SU-DHL-6 (cell line): ENCODE measurements around the gene E4F1.

Experiments used
- H2AFZ ChIP-seq: fragments of 200-600 bp; sonication (generic); 2 replicates; pipeline ENCODE4 v1.6.1; 2014; ENCODE audit warnings: low read depth, mild to moderate bottlenecking, moderate library complexity, mixed read lengths, antibody characterized with exemption, low read length; ENCODE audit not compliant: severe bottlenecking
- H3F3A ChIP-seq: fragments of 200-600 bp; shearing (Covaris generic); 2 replicates; pipeline ENCODE4 v1.6.0; 2016; ENCODE audit warnings: antibody characterized with exemption, mild to moderate bottlenecking; ENCODE audit not compliant: insufficient read depth
- H3K27ac ChIP-seq: fragments of 200-600 bp; sonication (generic); 2 replicates; pipeline ENCODE4 v1.5.1; 2016; ENCODE audit warnings: low read depth, mild to moderate bottlenecking, low read length, moderate library complexity, mixed read lengths
- H3K27me3 ChIP-seq: fragments of 200-600 bp; sonication (generic), shearing (Covaris generic); 2 replicates; pipeline ENCODE4 v1.6.0; 2014; ENCODE audit warnings: mild to moderate bottlenecking, low read length
- H3K36me3 ChIP-seq: fragments of 200-600 bp; sonication (generic); 2 replicates; pipeline ENCODE4 v1.6.1; 2014; ENCODE audit warnings: mild to moderate bottlenecking, low read length, mixed read lengths
- H3K4me2 ChIP-seq: fragments of 300-600, 200-600 bp; shearing (Covaris generic), sonication (generic); 2 replicates; pipeline ENCODE4 v1.6.0; 2014; ENCODE audit warnings: low read length, low read depth, mild to moderate bottlenecking; ENCODE audit not compliant: poor library complexity, severe bottlenecking
- H3K4me3 ChIP-seq: fragments of 200-600 bp; sonication (generic); 2 replicates; pipeline ENCODE4 v1.5.1; 2014; ENCODE audit warnings: antibody characterized with exemption, low read length, mild to moderate bottlenecking, mixed read lengths; ENCODE audit not compliant: insufficient read depth, poor library complexity, severe bottlenecking
- H3K79me2 ChIP-seq: fragments of 200-600 bp; sonication (generic); 2 replicates; pipeline ENCODE4 v1.6.1; 2014; ENCODE audit warnings: mild to moderate bottlenecking, low read length, moderate library complexity; ENCODE audit not compliant: insufficient read depth
- H3K9ac ChIP-seq: fragments of 200-600 bp; sonication (generic); 2 replicates; pipeline ENCODE4 v1.7.0; 2014; ENCODE audit warnings: mild to moderate bottlenecking, low read length
- H3K9me2 ChIP-seq: fragments of 200-600 bp; sonication (generic); replicated peaks from 2 replicates; pipeline ENCODE4 v1.6.1; 2014; ENCODE audit warnings: low read length; ENCODE audit not compliant: insufficient read depth
- H3K9me3 ChIP-seq: fragments of 200-600 bp; sonication (generic); 2 replicates; pipeline ENCODE4 v1.6.1; 2014; ENCODE audit warnings: low read length, mixed read lengths; ENCODE audit not compliant: insufficient read depth
- H4K20me1 ChIP-seq: fragments of 200-600 bp; sonication (generic); 2 replicates; pipeline ENCODE4 v1.6.1; 2014; ENCODE audit warnings: low read depth, mild to moderate bottlenecking, antibody characterized with exemption, low read length, moderate library complexity, mixed read lengths
- EZH2phosphoT487 ChIP-seq: fragments of 200-600 bp; sonication (generic), shearing (Covaris generic); conservative IDR thresholded peaks from 2 replicates; pipeline ENCODE4 v1.6.1; 2018; ENCODE audit warnings: mild to moderate bottlenecking, antibody characterized with exemption, low read length, moderate library complexity, mixed read lengths
- TF ChIP-seq, protein P1 (sequence below): fragments of 200-600 bp; sonication (generic); IDR thresholded peaks from one replicate; pipeline ENCODE4 v1.5.1; 2017; ENCODE audit warnings: antibody characterized with exemption, mild to moderate bottlenecking, low read length, moderate library complexity; ENCODE audit not compliant: insufficient read depth, poor library complexity, severe bottlenecking

The E4F1 gene

GRCh38 chr16:2270588-2271470 is 47.4 kb downstream of the E4F1 start:
- Histone ChIP-seq H3K4me2 (no peak overlapping the region), H3K27ac (no peak overlapping the region), H3K27me3 (no peaks in the 10 kb centered on the region), H3K9me3 (no peaks in the 10 kb centered on the region), H4K20me1 (peaks cover 7% of the 10 kb centered on the region), H3K79me2 (peaks cover 28% of the 10 kb centered on the region), H3F3A (no peaks in the 10 kb centered on the region), H3K36me3 (0 out of 2 replicates have a peak, but pooled peaks cover 3% of the 10 kb centered on the region), H3K9me2 (no peaks in the 10 kb centered on the region), H3K9ac (no peak overlapping the region), H3K4me3 (no peak overlapping the region), H2AFZ (no peak overlapping the region)
- no peak for TF ChIP-seq EZH2phosphoT487
- TF ChIP-seq, protein P1, sequence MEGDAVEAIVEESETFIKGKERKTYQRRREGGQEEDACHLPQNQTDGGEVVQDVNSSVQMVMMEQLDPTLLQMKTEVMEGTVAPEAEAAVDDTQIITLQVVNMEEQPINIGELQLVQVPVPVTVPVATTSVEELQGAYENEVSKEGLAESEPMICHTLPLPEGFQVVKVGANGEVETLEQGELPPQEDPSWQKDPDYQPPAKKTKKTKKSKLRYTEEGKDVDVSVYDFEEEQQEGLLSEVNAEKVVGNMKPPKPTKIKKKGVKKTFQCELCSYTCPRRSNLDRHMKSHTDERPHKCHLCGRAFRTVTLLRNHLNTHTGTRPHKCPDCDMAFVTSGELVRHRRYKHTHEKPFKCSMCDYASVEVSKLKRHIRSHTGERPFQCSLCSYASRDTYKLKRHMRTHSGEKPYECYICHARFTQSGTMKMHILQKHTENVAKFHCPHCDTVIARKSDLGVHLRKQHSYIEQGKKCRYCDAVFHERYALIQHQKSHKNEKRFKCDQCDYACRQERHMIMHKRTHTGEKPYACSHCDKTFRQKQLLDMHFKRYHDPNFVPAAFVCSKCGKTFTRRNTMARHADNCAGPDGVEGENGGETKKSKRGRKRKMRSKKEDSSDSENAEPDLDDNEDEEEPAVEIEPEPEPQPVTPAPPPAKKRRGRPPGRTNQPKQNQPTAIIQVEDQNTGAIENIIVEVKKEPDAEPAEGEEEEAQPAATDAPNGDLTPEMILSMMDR: no peak

DNA sequence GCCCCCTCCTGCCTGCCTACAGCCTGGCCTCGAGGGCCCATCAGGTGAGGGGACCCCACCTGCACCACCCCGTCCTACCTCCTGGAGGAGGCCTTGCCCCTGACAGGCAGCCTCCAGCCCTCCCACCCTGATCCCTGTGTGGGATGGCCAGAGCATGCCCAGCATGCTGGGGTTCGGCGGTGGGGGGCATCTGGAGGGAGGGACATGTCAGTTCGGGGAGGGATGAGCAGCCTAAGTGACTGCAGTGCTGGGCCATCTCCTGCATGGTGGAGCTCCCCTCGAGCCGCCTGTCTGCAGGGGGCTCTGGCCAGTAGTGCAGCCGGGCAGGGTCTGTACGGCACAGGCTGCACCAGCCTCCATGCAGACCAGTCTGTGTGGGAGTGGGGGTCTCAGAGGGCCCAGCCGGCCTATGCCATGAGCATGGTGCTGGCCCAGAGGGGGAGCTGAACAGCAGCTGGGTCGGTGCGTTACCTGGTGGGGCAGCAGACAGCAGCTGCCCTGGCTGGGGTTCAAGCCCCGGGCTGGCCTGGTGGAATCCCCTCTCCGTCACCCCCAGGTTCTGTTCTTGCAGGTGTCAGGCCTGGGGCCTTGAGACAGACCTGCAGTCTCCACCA is 48.6 kb downstream of the E4F1 start:
- Histone ChIP-seq H4K20me1 (no peaks in the 10 kb centered on the region; the same call in 1 of the 2 replicates), H3K79me2 (peaks cover 17% of the 10 kb centered on the region), H3K36me3 (no peaks in the 10 kb centered on the region), H3K9me2 (no peaks in the 10 kb centered on the region), H3K27ac (no peak overlapping the region), H3K9me3 (no peaks in the 10 kb centered on the region), H3K9ac (no peak overlapping the region), H3K4me2 (no peak overlapping the region), H3F3A (no peaks in the 10 kb centered on the region), H3K4me3 (no peak overlapping the region), H2AFZ (no peak overlapping the region), H3K27me3 (no peaks in the 10 kb centered on the region)
- no peak for TF ChIP-seq EZH2phosphoT487
- TF ChIP-seq, protein P1: no peak

- H3K27me3 ChIP-seq: no peaks in the 10 kb centered on the region
- no peak overlapping the region for H2AFZ ChIP-seq
- H4K20me1 ChIP-seq: no peaks in the 10 kb centered on the region; the same call in 1 of the 2 replicates
- no peak overlapping the region for H3K9ac ChIP-seq
- no peaks in the 10 kb centered on the region for H3K9me3 ChIP-seq
- H3K4me2 ChIP-seq: no peak overlapping the region
- no peaks in the 10 kb centered on the region for H3K36me3 ChIP-seq
- H3K4me3 ChIP-seq: no peak overlapping the region
- TF ChIP-seq EZH2phosphoT487: no peak
- TF ChIP-seq, protein P1: no peak
- peaks cover 7% of the 10 kb centered on the region; the same call in 1 of the 2 replicates for H3K79me2 ChIP-seq
- H3K9me2 ChIP-seq: no peaks in the 10 kb centered on the region
- H3F3A ChIP-seq: no peaks in the 10 kb centered on the region
- no peak overlapping the region for H3K27ac ChIP-seq
Measured at GRCh38 chr16:2273484-2273883, 50.1 kb downstream of the E4F1 start.
